ENCODE results near the gene CRYGD.
"Not testable (repeated sequence)": the region's sequence is repeated elsewhere in the genome, so short reads cannot be mapped to it uniquely, and the experiment has no call there.

Gene CRYGD

DNA sequence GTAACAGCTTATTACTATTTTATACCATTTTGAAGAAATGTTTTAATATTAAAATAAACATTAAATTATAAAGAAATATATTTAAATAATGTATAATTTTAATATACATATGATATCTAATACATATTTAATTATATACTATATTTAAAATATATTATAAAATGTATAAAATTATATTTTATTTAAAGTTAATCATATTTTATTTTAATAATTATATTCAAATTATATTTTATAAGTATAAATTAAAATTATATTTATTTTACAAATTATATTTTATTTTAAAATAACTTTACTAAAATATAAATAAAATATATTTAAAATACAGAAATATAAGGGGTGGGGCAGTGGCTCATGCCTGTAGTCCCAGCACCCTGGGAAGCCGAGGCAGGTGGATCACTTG, 2.1 kb downstream of the CRYGD start:
- CTCF ChIA-PET = no interaction called here
- no peak overlapping the region for H3K27ac ChIP-seq
- no peak for TF ChIP-seq CTCF (conservative IDR thresholded peaks at IDR 0.05; ENCODE audit: low read depth)
- POLR2A ChIA-PET (ENCODE audit: low non-redundant PET) = no interaction called here
- DNase-seq (ENCODE audit: low spot score) = no peak

DNA sequence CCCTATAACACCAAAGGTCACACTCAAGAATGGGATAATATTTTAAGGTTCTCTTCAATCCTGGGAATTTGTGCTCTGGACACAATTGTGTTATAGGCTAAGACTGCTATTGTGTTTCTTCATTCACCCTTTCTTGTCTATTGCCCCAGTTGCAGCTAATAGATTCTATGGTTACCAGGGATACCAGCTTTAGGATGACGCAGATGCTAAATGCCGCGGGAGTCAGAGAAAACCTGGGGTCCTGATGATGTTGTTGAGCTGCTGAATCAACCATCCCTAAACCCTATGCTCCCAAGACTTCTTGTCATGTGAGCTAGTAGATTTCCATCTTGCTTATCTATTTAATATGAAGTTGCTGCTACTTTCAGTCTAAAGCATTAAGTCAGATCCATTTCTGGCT, 5.4 kb downstream of the CRYGD start:
- no peak for DNase-seq (ENCODE audit: low spot score)
- no peak overlapping the region for H3K27ac ChIP-seq
- POLR2A ChIA-PET (ENCODE audit: low non-redundant PET) = no interaction called here
- CTCF ChIA-PET = no interaction called here
- no peak for TF ChIP-seq CTCF (conservative IDR thresholded peaks at IDR 0.05; ENCODE audit: low read depth)

GRCh38 chr2:208117390-208117789, 6.9 kb downstream of the CRYGD start:
- H3K27ac ChIP-seq; POLR2A ChIA-PET (ENCODE audit: low non-redundant PET); DNase-seq (ENCODE audit: low spot score); CTCF ChIA-PET: not testable (repeated sequence)

DNA sequence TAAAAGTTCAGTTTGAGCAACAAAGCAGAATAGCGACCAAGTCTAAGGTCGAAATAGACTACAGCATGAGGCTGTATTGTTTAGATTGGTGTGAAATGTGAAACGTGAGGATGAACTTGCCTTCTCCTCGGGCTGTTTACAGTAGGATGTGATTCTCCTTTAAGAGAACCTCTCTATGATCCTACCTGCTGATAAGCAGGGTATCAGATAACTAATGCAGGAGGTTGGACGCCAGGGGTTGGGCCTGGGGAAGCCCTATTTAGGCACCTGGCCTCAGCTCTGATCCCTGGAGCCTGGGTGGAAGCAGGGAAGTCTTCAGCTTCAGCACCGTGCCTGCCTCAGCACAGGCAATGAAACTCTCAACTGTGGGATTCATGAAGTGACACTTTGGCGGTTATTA, 11.4 kb downstream of the CRYGD start:
- ChIA-PET POLR2A (ENCODE audit: low non-redundant PET) (no interaction called here), CTCF (no interaction called here)
- no peak for DNase-seq (ENCODE audit: low spot score)
- no peak for TF ChIP-seq CTCF (conservative IDR thresholded peaks at IDR 0.05; ENCODE audit: low read depth)
- H3K27ac ChIP-seq = no peak overlapping the region

DNA sequence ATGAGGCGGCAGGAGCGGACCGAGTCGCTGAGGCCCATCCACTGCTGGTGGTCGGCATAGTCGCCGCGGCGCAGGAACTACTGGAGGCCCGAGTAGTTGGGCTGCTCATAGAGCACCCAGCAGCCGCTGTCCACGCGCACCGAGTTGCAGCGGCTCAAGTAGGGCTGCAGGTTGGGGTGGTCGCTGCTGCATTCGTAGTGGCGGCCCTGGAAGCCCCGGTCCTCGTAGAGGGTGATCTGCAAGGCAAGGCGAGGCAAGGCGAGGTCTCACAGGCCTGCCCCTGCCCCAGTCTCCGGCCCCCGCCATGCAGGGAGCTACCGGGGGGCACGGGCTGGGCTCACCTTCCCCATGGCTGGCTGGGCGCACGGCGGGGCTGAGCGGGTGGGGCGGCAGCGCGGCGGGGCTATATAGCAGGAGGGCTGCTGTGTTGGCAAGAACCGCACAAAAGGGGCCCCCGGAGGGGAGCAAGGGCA, 12.0 kb downstream of the CRYGD start:
- POLR2A ChIA-PET (ENCODE audit: low non-redundant PET); DNase-seq (ENCODE audit: low spot score); H3K27ac ChIP-seq; CTCF ChIA-PET: not testable (repeated sequence)

DNA sequence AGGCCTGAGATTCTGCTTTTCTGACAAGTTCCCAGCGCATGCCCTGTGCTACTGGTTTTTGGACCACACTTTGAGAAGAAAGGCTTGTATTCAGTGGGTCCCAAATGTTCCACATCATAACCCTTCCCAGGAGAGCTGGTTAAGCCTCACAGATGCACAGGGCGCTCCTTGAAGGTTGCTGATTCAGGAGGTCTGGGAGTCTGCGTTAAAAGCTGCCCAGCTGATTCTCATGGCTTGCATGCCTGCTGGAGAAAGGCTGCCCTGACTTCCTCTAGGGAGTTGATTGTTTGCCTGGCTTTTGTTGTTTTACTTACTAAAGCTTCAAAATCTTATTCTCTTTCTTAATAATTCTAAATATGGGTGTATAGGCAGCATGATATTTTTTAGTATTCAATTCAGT, 20.7 kb downstream of the CRYGD start:
- TF ChIP-seq CTCF (conservative IDR thresholded peaks at IDR 0.05; ENCODE audit: low read depth) = no peak
- ChIA-PET CTCF (interaction anchor here (1.6 kb wide), 1 partner anchor 150 kb away, joined by 5 read pairs; no protein-coding TSS in a partner anchor), POLR2A (ENCODE audit: low non-redundant PET) (no interaction called here)
- H3K27ac ChIP-seq = no peak overlapping the region
- no peak for DNase-seq (ENCODE audit: low spot score)

GRCh38 chr2:208101716-208102631, 22.4 kb downstream of the CRYGD start:
- POLR2A ChIA-PET (ENCODE audit: low non-redundant PET) = interaction anchor here (0.7 kb wide), 1 partner anchor 153 kb away, joined by 3 read pairs; the partner anchor contains the start of gene IDH1
- no peak for TF ChIP-seq CTCF (conservative IDR thresholded peaks at IDR 0.05; ENCODE audit: low read depth)
- no peak overlapping the region for H3K27ac ChIP-seq
- DNase-seq (ENCODE audit: low spot score) = peak; percentile 44
- CTCF ChIA-PET = interaction anchor here (0.6 to 1.6 kb wide), 4 partner anchors 12 to 153 kb away, joined by 3 to 5 read pairs (median 3); partner anchors contain the start of gene IDH1
